IMR-90 (cell line): ENCODE measurements around the gene CAPN3. TPM values are rescaled to one million over a fixed set of nuclear protein-coding genes. Genes with fewer than 3 reads are reported as not detected.

Experiments used
- ATAC-seq: fragments of 200-7000 bp; cut with Tn5 transposase; 2 replicates; pipeline ENCODE4 v1.9.1; 2020; ENCODE audit warnings: low read depth, mild to moderate bottlenecking, moderate library complexity
- BruUV-seq: library from RNA; stranded (reverse); fragments of 400-500 nt; replicated peaks from 2 replicates; lab custom pipeline; 2021; lab: Mats Ljungman, UMichigan
- CTCF ChIA-PET: fragments of 300-600 bp; formaldehyde crosslinking; extraction: SDS; loops from one replicate; lab custom pipeline; 2021; ENCODE audit warnings: antibody characterized with exemption; lab: Yijun Ruan, JAX
- POLR2A ChIA-PET: fragments of 300-600 bp; sonication (Branson Sonifier 250); formaldehyde crosslinking; loops from one replicate; lab custom pipeline; 2022; ENCODE audit warnings: antibody characterized with exemption; ENCODE audit not compliant: unreplicated experiment; lab: Charles Lee
- DNase-seq: peaks from one replicate; pipeline ENCODE4 v3.0.0; 2013
- H2AFZ ChIP-seq: replicated peaks from 2 replicates; pipeline ENCODE3; 2013; ENCODE audit warnings: low read length, mild to moderate bottlenecking; ENCODE audit not compliant: poor library complexity
- H2AK5ac ChIP-seq: 2 replicates; pipeline ENCODE4 v1.6.1; 2013; ENCODE audit warnings: low read depth, low read length, inconsistent platforms
- H2AK9ac ChIP-seq: replicated peaks from 2 replicates; pipeline ENCODE3; 2013; ENCODE audit warnings: mild to moderate bottlenecking, low read depth, low read length, moderate library complexity; ENCODE audit not compliant: poor library complexity
- H2BK120ac ChIP-seq: 2 replicates; pipeline ENCODE4 v1.6.1; 2013; ENCODE audit warnings: low read depth, low read length, inconsistent platforms
- H2BK15ac ChIP-seq: 3 replicates; pipeline ENCODE4 v1.6.1; 2013; ENCODE audit warnings: low read depth, low read length, inconsistent platforms
- H2BK20ac ChIP-seq: 2 replicates; pipeline ENCODE4 v1.6.1; 2013; ENCODE audit warnings: low read depth, mild to moderate bottlenecking, inconsistent platforms, low read length, moderate library complexity
- H2BK5ac ChIP-seq: 2 replicates; pipeline ENCODE4 v1.6.1; 2013; ENCODE audit warnings: mild to moderate bottlenecking, low read depth, low read length, inconsistent platforms; ENCODE audit not compliant: poor library complexity, severe bottlenecking
- H3K14ac ChIP-seq: replicated peaks from 2 replicates; pipeline ENCODE4 v1.6.1; 2013; ENCODE audit warnings: low read depth, low read length, inconsistent platforms
- H3K18ac ChIP-seq: 2 replicates; pipeline ENCODE4 v1.6.1; 2013; ENCODE audit warnings: low read depth, low read length, control low read depth
- H3K23ac ChIP-seq: 2 replicates; pipeline ENCODE4 v1.6.1; 2013; ENCODE audit warnings: low read depth, low read length, inconsistent platforms
- H3K27ac ChIP-seq: 2 replicates; pipeline ENCODE4 v1.5.1; 2013; ENCODE audit warnings: mild to moderate bottlenecking, control low read depth, low read length; ENCODE audit not compliant: insufficient read depth
- H3K27me3 ChIP-seq: 2 replicates; pipeline ENCODE4 v1.6.1; 2013; ENCODE audit warnings: low read length; ENCODE audit not compliant: control insufficient read depth, insufficient read depth
- H3K36me3 ChIP-seq: 2 replicates; pipeline ENCODE4 v1.6.1; 2013; ENCODE audit warnings: low read length, mixed read lengths; ENCODE audit not compliant: control insufficient read depth, insufficient read depth
- H3K4ac ChIP-seq: 2 replicates; pipeline ENCODE4 v1.6.1; 2013; ENCODE audit warnings: low read depth, low read length, inconsistent platforms
- H3K4me1 ChIP-seq: 2 replicates; pipeline ENCODE4 v1.6.1; 2013; ENCODE audit warnings: low read length, mixed read lengths; ENCODE audit not compliant: control insufficient read depth, insufficient read depth
- H3K4me2 ChIP-seq: 2 replicates; pipeline ENCODE4 v1.6.1; 2013; ENCODE audit warnings: low read depth, mild to moderate bottlenecking, control low read depth, low read length, moderate library complexity
- H3K4me3 ChIP-seq: 2 replicates; pipeline ENCODE4 v1.5.1; 2013; ENCODE audit warnings: low read depth, mild to moderate bottlenecking, control low read depth, low read length, moderate library complexity; ENCODE audit not compliant: insufficient read depth
- H3K56ac ChIP-seq: 2 replicates; pipeline ENCODE4 v1.6.1; 2013; ENCODE audit warnings: low read length, inconsistent platforms; ENCODE audit not compliant: insufficient read depth; ENCODE audit errors: extremely low read depth
- H3K79me1 ChIP-seq, 2 experiments: 2 replicates each; pipeline ENCODE4 v1.6.1; 2013; ENCODE audit warnings: low read length in 2 of 2, inconsistent platforms in 1 of 2, low read depth in 1 of 2
- H3K9ac ChIP-seq: 2 replicates; pipeline ENCODE4 v1.6.1; 2013; ENCODE audit warnings: low read depth, low read length, control low read depth
- H3K9me1 ChIP-seq: 2 replicates; pipeline ENCODE4 v1.6.1; 2013; ENCODE audit warnings: low read length, inconsistent platforms; ENCODE audit not compliant: insufficient read depth
- H3K9me3 ChIP-seq: 2 replicates; pipeline ENCODE4 v1.6.1; 2013; ENCODE audit warnings: low read length; ENCODE audit not compliant: control insufficient read depth, insufficient read depth
- H4K20me1 ChIP-seq: 2 replicates; pipeline ENCODE4 v1.6.1; 2013; ENCODE audit warnings: low read length, inconsistent platforms; ENCODE audit not compliant: insufficient read depth
- H4K5ac ChIP-seq: 2 replicates; pipeline ENCODE4 v1.6.1; 2013; ENCODE audit warnings: mild to moderate bottlenecking, low read depth, low read length, control low read depth
- H4K8ac ChIP-seq, 2 experiments: 2 replicates each; pipeline ENCODE4 v1.6.1; 2013; ENCODE audit warnings: low read depth in 2 of 2, low read length in 2 of 2, control low read depth in 1 of 2, inconsistent platforms in 1 of 2
- H4K91ac ChIP-seq: 2 replicates; pipeline ENCODE4 v1.6.1; 2013; ENCODE audit warnings: low read depth, low read length, inconsistent platforms; ENCODE audit not compliant: insufficient read depth
- CEBPB ChIP-seq: IDR thresholded peaks from 2 replicates; pipeline ENCODE4 v1.6.1; 2012; ENCODE audit warnings: low read depth, low read length, improper control_type of control experiment
- CTCF ChIP-seq: conservative IDR thresholded peaks from 2 replicates; pipeline ENCODE4 v1.5.1; 2012; ENCODE audit warnings: mild to moderate bottlenecking, low read depth, low read length, improper control_type of control experiment
- ELK1 ChIP-seq: fragments of 150-350 bp; IDR thresholded peaks from 2 replicates; pipeline ENCODE4 v1.6.1; 2016; ENCODE audit warnings: low read depth, mild to moderate bottlenecking, low read length, moderate library complexity, borderline replicate concordance
- MAFK ChIP-seq: IDR thresholded peaks from 2 replicates; pipeline ENCODE4 v1.6.1; 2012; ENCODE audit warnings: low read depth, low read length, improper control_type of control experiment
- MAZ ChIP-seq: IDR thresholded peaks from 2 replicates; pipeline ENCODE4 v1.6.1; 2012; ENCODE audit warnings: low read depth, mild to moderate bottlenecking, low read length, improper control_type of control experiment, moderate library complexity, borderline replicate concordance
- MXI1 ChIP-seq: IDR thresholded peaks from 2 replicates; pipeline ENCODE4 v1.6.1; 2012; ENCODE audit warnings: low read depth, mild to moderate bottlenecking, low read length, moderate library complexity, borderline replicate concordance
- RFX5 ChIP-seq: IDR thresholded peaks from 2 replicates; pipeline ENCODE4 v1.8.0; 2012; ENCODE audit warnings: low read depth, mild to moderate bottlenecking, low read length, moderate library complexity
- WGBS, 2 experiments: methylation state at CpG; one replicate each; pipeline versions ENCODE4 v1.1.5 to v1.1.7; 2013; ENCODE audit warnings: missing lambda C conversion rate in 2 of 2; ENCODE audit not compliant: insufficient read length in 1 of 2; ENCODE audit errors: extremely low coverage in 2 of 2; 5-methylcytosine and 5-hydroxymethylcytosine counted together
- dilution Hi-C: fragments of 300-500 bp; cut with HindIII; formaldehyde crosslinking; loops from one replicate; pipeline ENCODE4 v1.14.3; 2018; ENCODE audit warnings: low sequenced_read_pairs; ENCODE audit not compliant: unreplicated experiment
- in situ Hi-C: fragments of 300-500 bp; cut with MboI; formaldehyde crosslinking; loops from 3 replicates; pipeline ENCODE4 v1.14.3; 2019; ENCODE audit warnings: low sequenced_read_pairs, inconsistent platforms, mixed read lengths
- intact Hi-C: fragments of 100-400 bp; cut with micrococcal nuclease; formaldehyde crosslinking; loops from 2 replicates; pipeline ENCODE4 v1.10.0; 2022
- polyA plus RNA-seq, 3 experiments: library from polyadenylated mRNA; depleted of rRNA; stranded (reverse); fragments of >200 nt; gene quantifications; 2 replicates each; pipeline ENCODE4 v1.2.3, GENCODE V29; 2012; ENCODE audit warnings: low replicate concordance in 1 of 3
- total RNA-seq: library from RNA; depleted of rRNA; stranded (reverse); fragments of >200 nt; gene quantifications from 2 replicates; pipeline ENCODE4 v1.2.3, GENCODE V29; 2012

CAPN3 gene
- total and polyA plus RNA-seq, 2 of the 4 experiments (the other 2 are of a cell fraction): 1.1 to 1.4 TPM

- no peak overlapping the region for H2BK5ac ChIP-seq
- H3K36me3 ChIP-seq: peaks cover 34% of the 10 kb centered on the region
- H2BK15ac ChIP-seq: no peak overlapping the region
- H4K20me1 ChIP-seq: no peaks in the 10 kb centered on the region
- H2AFZ ChIP-seq: no peak overlapping the region
- no peaks in the 10 kb centered on the region for H3K9me3 ChIP-seq
- ChIA-PET POLR2A (no interaction called here), CTCF (no interaction called here)
- intact Hi-C loops (no loop called here), dilution Hi-C loops (no loop called here), in situ Hi-C loops (no loop called here)
- H3K23ac ChIP-seq: no peak overlapping the region
- no peak overlapping the region for H3K14ac ChIP-seq
- H4K5ac ChIP-seq: no peak overlapping the region
- H4K8ac ChIP-seq: no peak overlapping the region
- no peak overlapping the region for H3K4ac ChIP-seq
- no peak overlapping the region for H4K91ac ChIP-seq
- no peak overlapping the region for H3K4me3 ChIP-seq
- H3K56ac ChIP-seq: no peak overlapping the region
- no peak overlapping the region for H2AK5ac ChIP-seq
- H2BK120ac ChIP-seq: no peak overlapping the region
- BruUV-seq: no TSS peak
- H3K27ac ChIP-seq: no peak overlapping the region
- 100% methylated on average over 4 of the region's 7 CpGs; no CpG with 5 or more reads in 1 of the 2 experiments for WGBS, 2 experiments
- H3K9me1 ChIP-seq: peaks cover 18% of the 10 kb centered on the region
- H3K4me1 ChIP-seq: no peaks in the 10 kb centered on the region
- no peak overlapping the region for H2AK9ac ChIP-seq
- no peaks in the 10 kb centered on the region for H3K27me3 ChIP-seq
- no peak overlapping the region for H3K9ac ChIP-seq
- ATAC-seq (no peak), DNase-seq (no peak)
- H3K18ac ChIP-seq: no peak overlapping the region
- TF ChIP-seq RFX5: no peak
- no peak for TF ChIP-seq ELK1
- TF ChIP-seq MAFK: no peak
- TF ChIP-seq CEBPB: no peak
- TF ChIP-seq MXI1: no peak
- no peak for TF ChIP-seq CTCF
- no peak for TF ChIP-seq MAZ
- no peak overlapping the region for H2BK20ac ChIP-seq
- no peak overlapping the region for H3K4me2 ChIP-seq
- no peaks in the 10 kb centered on the region for H3K79me1 ChIP-seq
These were observed 52.6 kb downstream of the CAPN3 start for GRCh38 chr15:42411884-42412283.
